ENCODE data around the gene TTK. TPM values are rescaled to one million over a fixed set of nuclear protein-coding genes. Genes with fewer than 3 reads are reported as not detected.
"Not testable (repeated sequence)": the region's sequence is repeated elsewhere in the genome, so short reads cannot be mapped to it uniquely, and the experiment has no call there.

Gene TTK
- total RNA-seq, 1 experiment from 2014 or later = 32.3 TPM

GRCh38 chr6:80021591-80021990, 17.1 kb downstream of the TTK start:
- no peak for DNase-seq (ENCODE audit: low spot score)

DNA sequence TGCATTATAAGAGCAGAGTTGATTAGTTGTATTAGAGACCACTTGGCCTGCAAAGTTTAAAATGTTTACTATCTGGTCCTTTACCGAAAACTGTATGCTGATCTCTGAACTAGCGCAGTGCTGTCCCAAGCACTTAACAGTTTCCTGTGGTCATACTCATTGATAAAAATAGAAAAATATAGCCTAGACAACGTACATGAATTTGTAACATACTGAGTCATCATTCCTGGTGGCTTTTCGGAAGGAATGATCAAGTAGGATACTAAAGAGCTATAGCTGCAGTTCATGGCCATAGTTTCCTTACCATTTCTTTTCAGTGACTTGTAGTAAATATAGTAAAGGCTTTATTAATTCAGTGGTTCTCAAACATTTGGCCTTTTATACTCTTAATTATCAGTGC, 18.4 kb downstream of the TTK start:
- DNase-seq (ENCODE audit: low spot score) = no peak

DNA sequence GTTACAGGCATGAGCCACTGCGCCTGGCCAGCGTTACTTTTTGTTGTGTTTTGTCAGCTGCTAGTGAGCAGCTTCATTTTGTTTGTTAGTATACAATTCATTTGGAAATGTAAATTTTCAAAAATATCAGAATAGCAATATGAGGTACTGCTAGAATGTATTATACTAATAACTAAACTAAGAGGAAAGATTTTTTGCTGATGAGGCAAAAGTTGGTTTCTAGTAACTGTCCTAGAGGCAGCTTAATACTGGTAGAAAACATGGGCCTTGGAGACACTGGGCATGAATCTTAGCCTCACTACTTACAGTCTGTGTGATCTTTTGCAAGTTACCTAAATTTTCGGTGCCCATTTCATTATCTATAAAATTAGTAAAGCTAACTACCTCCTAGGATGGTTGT, 24.1 kb downstream of the TTK start:
- no peak for DNase-seq (ENCODE audit: low spot score)

DNA sequence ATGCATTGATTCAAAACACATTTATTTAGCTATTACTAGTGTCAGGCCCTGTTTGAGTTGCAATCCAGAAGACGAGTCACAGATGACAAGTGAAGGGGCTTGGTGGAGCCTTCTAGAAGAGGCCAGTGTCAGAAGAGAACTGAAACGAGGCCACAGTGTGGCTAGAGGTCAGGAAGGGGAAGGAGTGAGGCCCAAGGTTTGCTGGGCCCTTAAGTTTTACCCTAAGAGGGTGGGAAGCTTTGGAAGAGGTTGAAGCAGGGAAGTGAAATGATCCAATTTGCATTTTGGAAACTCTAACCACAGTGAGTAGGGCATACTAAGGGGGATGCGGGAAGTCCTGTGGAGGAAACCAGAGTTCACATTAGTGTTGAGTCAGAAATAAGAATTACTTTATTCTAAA, 25.0 kb downstream of the TTK start:
- no peak for DNase-seq (ENCODE audit: low spot score)

DNA sequence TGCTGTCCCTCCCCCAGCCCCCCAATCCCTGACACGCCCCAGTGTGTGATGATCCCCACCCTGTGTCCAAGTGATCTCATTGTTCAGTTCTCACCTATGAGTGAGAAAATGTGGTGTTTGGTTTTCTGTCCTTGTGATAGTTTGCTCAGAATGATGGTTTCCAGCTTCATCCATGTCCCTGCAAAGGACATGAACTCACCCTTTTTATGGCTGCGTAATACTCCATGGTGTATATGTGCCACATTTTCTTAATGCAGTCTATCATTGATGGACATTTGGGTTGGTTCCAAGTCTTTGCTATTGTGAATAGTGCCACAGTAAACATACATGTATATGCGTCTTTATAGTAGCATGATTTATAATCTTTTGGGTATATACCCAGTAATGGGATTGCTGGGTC, 43.8 kb downstream of the TTK start:
- not testable (repeated sequence) for DNase-seq (ENCODE audit: low spot score)

DNA sequence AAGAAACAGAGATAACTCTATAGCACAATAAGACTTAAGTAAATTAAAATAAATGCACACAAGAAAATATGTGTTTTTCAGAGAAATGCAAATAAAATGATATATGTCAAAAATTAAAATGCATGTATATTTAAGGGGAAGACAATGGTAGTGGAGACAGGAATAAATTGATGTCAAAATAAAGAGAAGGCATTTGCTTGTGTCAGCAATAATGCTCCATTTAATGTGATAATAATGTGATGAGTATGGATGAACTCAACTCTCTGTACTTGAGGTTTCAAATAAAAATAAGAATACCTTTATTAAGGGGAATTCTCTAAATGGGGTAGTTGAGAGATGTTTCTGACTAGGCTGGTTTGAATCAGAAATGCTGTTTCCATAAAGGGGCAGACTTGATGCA, 56.3 kb downstream of the TTK start:
- DNase-seq (ENCODE audit: low spot score) = no peak

- not testable (repeated sequence) for DNase-seq (ENCODE audit: low spot score)
These were observed 63.7 kb downstream of the TTK start for GRCh38 chr6:80068146-80068545.

DNA sequence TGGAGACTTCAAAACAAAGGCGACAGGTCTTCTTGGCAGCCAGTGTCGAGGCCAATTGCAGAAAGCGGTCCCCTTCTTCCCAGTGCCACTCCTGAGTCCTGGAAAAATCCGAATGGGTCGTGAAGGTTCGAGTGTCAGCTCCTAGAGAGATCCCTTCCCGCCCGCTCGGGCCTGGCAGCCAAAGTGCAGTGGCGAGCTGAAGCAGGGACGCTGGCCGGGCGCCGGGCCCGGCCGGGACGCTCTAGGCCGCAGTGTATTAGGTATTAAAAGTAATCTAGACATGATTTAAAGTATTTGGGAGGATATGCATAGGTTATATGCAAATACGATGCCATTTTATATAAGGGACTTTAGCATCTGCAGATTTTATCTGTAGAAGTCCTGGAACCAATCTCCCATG, 66.0 kb downstream of the TTK start:
- not testable (repeated sequence) for DNase-seq (ENCODE audit: low spot score)

GRCh38 chr6:80077067-80077466, 72.6 kb downstream of the TTK start:
- DNase-seq (ENCODE audit: low spot score) = no peak

GRCh38 chr6:80088637-80089036, 84.2 kb downstream of the TTK start:
- no peak for DNase-seq (ENCODE audit: low spot score)

- no peak for DNase-seq (ENCODE audit: low spot score)
These were observed 87.1 kb downstream of the TTK start for GRCh38 chr6:80091506-80091905.

Other genes with a start within 250 kb of the TTK start
- 2.9 and 4.5 TPM in 2 replicates for gene ELOVL4, start 57.1 kb upstream of the TTK start, total RNA-seq (2014; rRNA removed; shearing (Covaris generic))
- 3.8 and 8.5 TPM in 2 replicates for gene BCKDHB, start 102.0 kb downstream of the TTK start, total RNA-seq (2014; rRNA removed; shearing (Covaris generic))